Breast epithelium (tissue), 3 donors: ENCODE data around the gene NBAS.

Experiments used
- CTCF ChIP-seq, 3 donors: fragments of 450-650 bp; IDR thresholded peaks; one replicate each; pipeline ENCODE4 v1.5.1; 2016 to 2017; ENCODE audit warnings: antibody characterized with exemption in 3 of 3, mild to moderate bottlenecking in 3 of 3, moderate library complexity in 3 of 3
- POLR2A ChIP-seq: fragments of 450-650 bp; IDR thresholded peaks from one replicate; pipeline ENCODE4 v1.6.1; 2016; ENCODE audit warnings: antibody characterized with exemption, mild to moderate bottlenecking, moderate library complexity
- POLR2AphosphoS5 ChIP-seq, 3 donors: sonication (generic); formaldehyde crosslinking; IDR thresholded peaks; one replicate each; pipeline ENCODE4 v1.6.1; 2017; ENCODE audit warnings: antibody characterized with exemption in 3 of 3

GRCh38 chr2:15591373-15591691, 30.2 kb upstream of the NBAS start:
- TF ChIP-seq POLR2A = no peak
- TF ChIP-seq CTCF (IDR thresholded peaks at IDR 0.05) = no peak
- no peak for TF ChIP-seq POLR2AphosphoS5 (IDR thresholded peaks at IDR 0.05)
